Mesendoderm (in vitro differentiated cells): ENCODE data around the gene KMT5B.

Source experiments
- DNase-seq: peaks from one replicate; pipeline ENCODE4 v3.0.0; 2013
- H2AK5ac ChIP-seq: 2 replicates; pipeline ENCODE4 v1.6.1; 2013; ENCODE audit warnings: low read length, inconsistent platforms
- H2BK120ac ChIP-seq: 2 replicates; pipeline ENCODE4 v1.6.1; 2013; ENCODE audit warnings: low read depth, mild to moderate bottlenecking, low read length, moderate library complexity, mixed read lengths
- H2BK15ac ChIP-seq: replicated peaks from 2 replicates; pipeline ENCODE4 v1.6.1; 2013; ENCODE audit warnings: low read depth, mild to moderate bottlenecking, moderate library complexity
- H2BK5ac ChIP-seq: 2 replicates; pipeline ENCODE4 v1.6.1; 2013; ENCODE audit warnings: low read length, inconsistent platforms
- H3K18ac ChIP-seq: 2 replicates; pipeline ENCODE4 v1.6.1; 2013; ENCODE audit warnings: mild to moderate bottlenecking, low read length, mixed read lengths
- H3K23ac ChIP-seq: one replicate; pipeline ENCODE4 v1.6.1; 2013; ENCODE audit warnings: low read length
- H3K27ac ChIP-seq: 2 replicates; pipeline ENCODE4 v1.5.1; 2013; ENCODE audit warnings: low read depth, mild to moderate bottlenecking, inconsistent platforms, low read length, moderate library complexity
- H3K27me3 ChIP-seq: 2 replicates; pipeline ENCODE4 v1.6.1; 2013; ENCODE audit warnings: low read length, control low read depth, mild to moderate bottlenecking, inconsistent platforms; ENCODE audit not compliant: insufficient read depth, poor library complexity
- H3K36me3 ChIP-seq: 2 replicates; pipeline ENCODE4 v1.6.1; 2013; ENCODE audit warnings: low read length, inconsistent platforms; ENCODE audit not compliant: control insufficient read depth, insufficient read depth
- H3K4ac ChIP-seq: one replicate; pipeline ENCODE4 v1.6.1; 2013; ENCODE audit warnings: low read depth, mild to moderate bottlenecking, low read length, moderate library complexity
- H3K4me1 ChIP-seq: 2 replicates; pipeline ENCODE4 v1.6.1; 2013; ENCODE audit warnings: low read depth, low read length, inconsistent platforms; ENCODE audit not compliant: control insufficient read depth
- H3K4me2 ChIP-seq: 2 replicates; pipeline ENCODE4 v1.6.1; 2013; ENCODE audit warnings: low read length
- H3K4me3 ChIP-seq: 2 replicates; pipeline ENCODE4 v1.5.1; 2013; ENCODE audit warnings: mild to moderate bottlenecking, low read length
- H3K56ac ChIP-seq: one replicate; pipeline ENCODE4 v1.6.1; 2013; ENCODE audit warnings: low read length
- H3K79me1 ChIP-seq: 2 replicates; pipeline ENCODE4 v1.6.1; 2013; ENCODE audit warnings: low read length, inconsistent platforms
- H3K79me2 ChIP-seq: 2 replicates; pipeline ENCODE4 v1.6.1; 2013; ENCODE audit warnings: mild to moderate bottlenecking, low read length; ENCODE audit not compliant: control insufficient read depth, insufficient read depth
- H3K9ac ChIP-seq: 2 replicates; pipeline ENCODE4 v1.6.1; 2013; ENCODE audit warnings: low read length, inconsistent platforms
- H4K5ac ChIP-seq: one replicate; pipeline ENCODE4 v1.6.1; 2013; ENCODE audit warnings: low read length
- H4K8ac ChIP-seq: one replicate; pipeline ENCODE4 v1.6.1; 2013; ENCODE audit warnings: low read depth, mild to moderate bottlenecking, control low read depth, low read length, moderate library complexity
- WGBS: extraction: QIAGEN DNeasy Blood & Tissue Kit; methylation state at CpG from one replicate; pipeline ENCODE4 v1.1.7; 2013; ENCODE audit warnings: low lambda C conversion rate, missing lambda C conversion rate; ENCODE audit not compliant: insufficient coverage; ENCODE audit errors: extremely low coverage; 5-methylcytosine and 5-hydroxymethylcytosine counted together

The KMT5B gene

DNA sequence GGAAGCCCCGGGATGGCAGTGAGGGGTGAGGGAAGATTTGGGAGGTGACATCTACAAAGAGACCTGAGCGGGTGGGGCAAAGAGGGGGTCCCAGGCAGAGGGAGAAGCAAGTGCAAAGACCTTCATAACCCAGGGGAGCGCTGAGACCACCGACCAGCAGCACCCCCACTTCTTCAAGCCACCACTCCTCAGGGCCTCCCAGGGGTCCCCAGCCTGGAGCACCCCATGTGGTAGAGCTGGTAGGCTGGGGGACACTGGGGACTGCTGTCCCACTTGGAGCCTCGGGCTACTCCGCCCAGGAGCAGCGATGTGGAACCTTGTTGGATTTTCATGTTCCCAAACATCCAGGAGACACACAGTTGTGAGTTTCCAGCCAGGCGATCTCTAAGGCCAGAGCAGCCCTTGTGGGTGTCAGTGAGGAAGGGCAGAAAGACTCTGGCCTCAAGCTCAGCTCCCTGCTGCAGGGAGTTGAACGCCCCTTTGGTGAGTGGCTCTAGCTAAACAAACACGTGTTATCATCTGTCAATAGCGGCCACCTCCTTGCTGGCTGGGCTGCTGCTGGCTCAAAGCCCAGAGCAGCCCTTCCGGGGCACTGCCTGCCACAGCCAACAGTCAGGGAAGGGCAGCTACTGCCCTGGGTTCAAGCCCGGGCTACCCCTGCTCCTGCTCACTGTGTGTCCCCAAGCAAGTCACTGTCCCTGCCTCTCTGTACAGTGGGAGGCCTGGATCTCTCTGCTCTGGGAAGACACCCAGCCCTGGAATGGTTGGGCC is 66.2 kb downstream of the KMT5B start:
- Histone ChIP-seq H3K56ac (peak overlapping the region; percentile 25), H3K27me3 (no peaks in the 10 kb centered on the region), H3K4me3 (no peak overlapping the region), H2BK120ac (no peak overlapping the region), H4K5ac (no peak overlapping the region), H3K18ac (no peak overlapping the region), H3K36me3 (no peaks in the 10 kb centered on the region), H3K4ac (no peak overlapping the region), H3K4me2 (no peak overlapping the region), H2BK5ac (no peak overlapping the region), H3K9ac (no peak overlapping the region), H3K23ac (peak overlapping the region; percentile 66), H4K8ac (no peak overlapping the region), H3K79me1 (no peaks in the 10 kb centered on the region), H3K4me1 (no peaks in the 10 kb centered on the region), H3K27ac (no peak overlapping the region), H2BK15ac (no peak overlapping the region), H2AK5ac (no peak overlapping the region), H3K79me2 (no peaks in the 10 kb centered on the region)
- DNase-seq = no peak
- WGBS = no CpG with 5 or more reads among the region's 13 CpGs

DNA sequence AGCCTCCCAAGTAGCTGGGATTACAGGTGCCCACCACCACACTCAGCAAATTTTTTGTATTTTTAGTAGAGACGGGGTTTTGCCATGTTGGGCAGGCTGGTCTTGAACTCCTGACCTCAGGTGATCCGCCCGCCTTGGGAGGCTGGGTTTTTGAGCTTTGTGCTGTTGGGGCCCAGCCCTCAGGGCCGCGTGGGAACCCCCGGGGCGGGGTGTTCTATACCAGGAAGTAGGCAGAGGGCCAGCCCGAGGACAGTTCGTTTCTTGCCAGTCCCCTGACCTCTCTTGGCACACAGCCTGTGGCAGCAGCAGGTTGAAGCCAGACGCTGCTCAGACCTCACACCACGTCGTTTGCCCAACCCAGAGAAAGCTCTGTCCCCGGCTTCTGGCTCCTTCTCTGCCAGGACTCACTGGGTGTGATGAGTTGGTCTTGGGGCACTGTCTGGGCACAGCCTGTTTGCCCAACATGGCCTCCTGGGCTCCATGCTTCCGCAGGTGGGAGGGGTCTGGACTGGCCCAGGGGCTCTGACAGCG is 67.0 kb downstream of the KMT5B start:
- no peak overlapping the region for H3K9ac ChIP-seq
- H3K4ac ChIP-seq = no peak overlapping the region
- no peak overlapping the region for H3K18ac ChIP-seq
- H3K36me3 ChIP-seq = no peaks in the 10 kb centered on the region
- no peak for DNase-seq
- H3K4me1 ChIP-seq = no peaks in the 10 kb centered on the region
- no peaks in the 10 kb centered on the region for H3K27me3 ChIP-seq
- WGBS = no CpG with 5 or more reads among the region's 15 CpGs
- no peak overlapping the region for H3K27ac ChIP-seq
- H2BK15ac ChIP-seq = no peak overlapping the region
- no peak overlapping the region for H4K8ac ChIP-seq
- no peaks in the 10 kb centered on the region for H3K79me1 ChIP-seq
- no peak overlapping the region for H3K56ac ChIP-seq
- no peak overlapping the region for H2BK120ac ChIP-seq
- H2AK5ac ChIP-seq = no peak overlapping the region
- no peak overlapping the region for H4K5ac ChIP-seq
- no peak overlapping the region for H3K4me3 ChIP-seq
- no peak overlapping the region for H3K4me2 ChIP-seq
- H3K23ac ChIP-seq = no peak overlapping the region
- no peaks in the 10 kb centered on the region for H3K79me2 ChIP-seq
- H2BK5ac ChIP-seq = no peak overlapping the region

DNA sequence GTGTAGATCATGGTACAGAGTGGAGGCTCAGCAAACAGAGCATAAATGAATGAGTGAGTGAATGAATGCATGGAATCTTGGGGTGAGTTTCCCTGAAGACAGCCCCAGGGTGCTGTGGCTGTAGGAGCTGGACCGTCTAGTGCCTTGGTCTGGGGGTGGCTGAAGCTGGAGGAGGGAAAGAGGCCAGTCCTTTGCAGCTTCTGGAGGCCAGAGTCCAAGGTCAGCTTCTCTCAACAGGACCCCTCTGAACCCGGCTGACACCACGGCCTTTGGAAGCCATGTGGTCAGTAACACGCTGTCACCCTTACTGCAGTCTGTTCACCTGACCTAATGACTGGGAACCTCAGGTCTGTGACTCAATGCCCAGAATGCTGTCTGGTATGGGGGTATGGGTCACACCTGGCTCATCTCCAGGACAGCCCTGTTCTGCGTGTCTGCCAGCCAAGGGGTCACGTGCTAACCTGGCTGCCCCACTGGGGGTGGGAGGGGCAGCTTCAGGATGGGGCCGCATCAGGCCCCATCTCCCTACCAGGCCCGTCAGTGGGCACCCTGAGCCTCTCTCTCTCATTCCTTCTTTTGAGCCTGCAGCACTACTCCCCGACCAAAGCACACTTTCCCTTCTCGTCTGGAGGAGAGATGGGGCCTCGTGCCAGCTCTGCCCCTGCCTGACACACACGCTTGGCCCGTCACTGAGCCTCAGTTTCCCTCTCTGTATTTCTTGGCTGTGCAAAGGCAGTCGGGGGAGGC is 67.8 kb downstream of the KMT5B start:
- H3K23ac ChIP-seq = peak overlapping the region; percentile 80
- no peaks in the 10 kb centered on the region for H3K27me3 ChIP-seq
- no peak overlapping the region for H3K9ac ChIP-seq
- DNase-seq = no peak
- H3K18ac ChIP-seq = no peak overlapping the region
- H3K79me1 ChIP-seq = no peaks in the 10 kb centered on the region
- no peak overlapping the region for H2BK5ac ChIP-seq
- H3K4ac ChIP-seq = no peak overlapping the region
- H4K8ac ChIP-seq = no peak overlapping the region
- no peaks in the 10 kb centered on the region for H3K79me2 ChIP-seq
- no peak overlapping the region for H3K27ac ChIP-seq
- H2BK15ac ChIP-seq = no peak overlapping the region
- no peaks in the 10 kb centered on the region for H3K4me1 ChIP-seq
- no peak overlapping the region for H4K5ac ChIP-seq
- H3K56ac ChIP-seq = no peak overlapping the region
- no CpG with 5 or more reads among the region's 14 CpGs for WGBS
- H2AK5ac ChIP-seq = no peak overlapping the region
- no peak overlapping the region for H2BK120ac ChIP-seq
- H3K4me3 ChIP-seq = no peak overlapping the region
- H3K4me2 ChIP-seq = no peak overlapping the region
- no peaks in the 10 kb centered on the region for H3K36me3 ChIP-seq

DNA sequence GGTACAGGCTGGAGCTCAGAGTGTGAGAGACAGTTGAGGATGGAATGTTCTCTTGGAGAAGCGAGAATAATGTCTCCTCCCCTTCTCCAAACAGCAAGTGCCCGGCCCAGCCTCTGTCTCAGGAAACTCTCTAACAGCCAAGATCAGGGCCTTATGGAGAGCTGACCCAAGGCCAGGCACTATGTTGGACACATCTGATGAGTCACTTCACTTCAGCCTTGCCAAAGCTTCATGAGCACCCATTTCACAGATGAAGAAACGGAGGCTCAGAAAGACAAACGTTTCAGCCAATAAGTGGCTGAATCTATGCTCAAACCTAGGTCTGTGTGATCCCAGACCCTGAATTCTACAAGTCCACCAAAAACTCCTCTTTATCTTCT is 69.8 kb downstream of the KMT5B start:
- Histone ChIP-seq H2AK5ac (no peak overlapping the region), H4K8ac (no peak overlapping the region)

DNA sequence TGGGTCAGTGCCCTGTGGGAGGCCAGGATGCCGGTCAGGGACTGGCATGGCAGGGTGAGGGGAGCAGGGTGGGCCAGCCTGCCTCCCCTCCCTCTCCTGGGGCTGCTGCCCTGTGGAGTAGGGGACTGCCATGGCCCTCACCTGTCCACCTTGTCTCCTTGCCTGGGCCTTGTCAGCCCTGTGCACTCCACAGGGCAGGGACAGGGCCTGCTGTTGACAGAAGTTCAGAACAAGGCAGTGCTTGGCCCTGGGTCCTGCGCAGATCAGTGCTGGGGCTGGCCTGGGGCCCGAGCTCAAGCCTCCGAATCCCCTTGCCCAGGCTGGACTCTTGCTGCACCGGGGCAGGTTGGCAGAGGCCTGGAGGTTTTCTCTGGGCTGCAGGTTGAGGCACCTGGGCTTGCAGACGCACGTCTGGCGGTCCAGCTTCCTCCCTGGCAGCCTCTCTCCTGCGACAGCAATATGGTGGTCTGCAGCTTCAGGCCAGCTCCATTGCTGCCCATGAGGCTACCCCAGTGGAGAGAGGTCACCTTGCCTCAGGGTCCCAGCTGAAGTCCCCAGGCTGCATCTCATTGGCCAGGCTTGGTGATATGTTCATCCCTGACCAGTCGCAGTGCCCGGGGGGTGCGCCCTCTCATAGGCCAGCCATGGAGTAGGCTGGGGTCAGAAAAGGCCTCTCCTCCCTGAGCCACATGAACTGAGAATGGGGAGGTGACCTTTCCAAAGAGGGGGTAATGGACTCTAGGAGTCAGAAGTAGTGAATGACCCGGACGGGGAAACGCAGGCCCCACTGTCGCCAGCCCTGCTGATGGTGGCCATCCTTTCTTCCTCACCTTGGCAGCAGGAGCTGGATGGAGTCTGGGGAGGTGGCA is 70.4 kb downstream of the KMT5B start:
- Histone ChIP-seq H3K4ac (no peak overlapping the region), H3K4me2 (no peak overlapping the region), H3K23ac (no peak overlapping the region), H3K18ac (no peak overlapping the region), H3K27me3 (no peaks in the 10 kb centered on the region), H3K4me3 (no peak overlapping the region), H3K79me2 (no peaks in the 10 kb centered on the region), H3K79me1 (no peaks in the 10 kb centered on the region), H3K56ac (no peak overlapping the region), H2BK5ac (no peak overlapping the region), H3K4me1 (no peaks in the 10 kb centered on the region), H3K9ac (no peak overlapping the region), H4K8ac (no peak overlapping the region), H2AK5ac (no peak overlapping the region), H3K36me3 (no peaks in the 10 kb centered on the region), H4K5ac (no peak overlapping the region), H2BK15ac (no peak overlapping the region), H2BK120ac (no peak overlapping the region), H3K27ac (no peak overlapping the region)
- WGBS = no CpG with 5 or more reads among the region's 16 CpGs
- no peak for DNase-seq

More for the DNA sequence above, 69.8 kb downstream of the KMT5B start:
- DNase-seq = no peak
- H3K27me3 ChIP-seq = no peaks in the 10 kb centered on the region
- H3K4me3 ChIP-seq = no peak overlapping the region
- H3K79me1 ChIP-seq = no peaks in the 10 kb centered on the region
- WGBS = no CpG with 5 or more reads among the region's 4 CpGs
- no peak overlapping the region for H3K18ac ChIP-seq
- no peak overlapping the region for H4K5ac ChIP-seq
- H3K79me2 ChIP-seq = no peaks in the 10 kb centered on the region
- no peak overlapping the region for H3K27ac ChIP-seq
- no peaks in the 10 kb centered on the region for H3K36me3 ChIP-seq
- H2BK5ac ChIP-seq = no peak overlapping the region
- no peak overlapping the region for H3K56ac ChIP-seq
- no peak overlapping the region for H3K9ac ChIP-seq
- H3K4me1 ChIP-seq = no peaks in the 10 kb centered on the region
- no peak overlapping the region for H2BK15ac ChIP-seq
- no peak overlapping the region for H3K23ac ChIP-seq
- no peak overlapping the region for H2BK120ac ChIP-seq
- H3K4me2 ChIP-seq = no peak overlapping the region
- H3K4ac ChIP-seq = no peak overlapping the region
